K562 (cell line): ENCODE measurements around the gene GPC2. TPM values are rescaled to one million over a fixed set of nuclear protein-coding genes. Genes with fewer than 3 reads are reported as not detected.

Source experiments
- ADNP ChIP-seq: fragments of 200-800 bp; sonication (Bioruptor generic); IDR thresholded peaks from 2 replicates; pipeline ENCODE4 v1.6.1; 2016; ENCODE audit warnings: missing genetic modification characterization, missing compliant biosample characterization
- ATF7 ChIP-seq: fragments of 450-650 bp; IDR thresholded peaks from 2 replicates; pipeline ENCODE4 v1.7.1; 2014; ENCODE audit warnings: mild to moderate bottlenecking, moderate library complexity
- FOXK1 ChIP-seq: sonication (generic); formaldehyde crosslinking; IDR thresholded peaks from 2 replicates; pipeline ENCODE4 v1.8.0; 2022; ENCODE audit warnings: missing genetic modification reagents, mild to moderate bottlenecking, borderline replicate concordance
- GTF2F1 ChIP-seq: IDR thresholded peaks from 2 replicates; pipeline ENCODE4 v1.6.1; 2011; ENCODE audit warnings: low read depth, low read length, improper control_type of control experiment
- KDM5B ChIP-seq: fragments of 200-600 bp; sonication (generic); IDR thresholded peaks from 2 replicates; pipeline ENCODE4 v1.6.1; 2012; ENCODE audit warnings: low read depth, mild to moderate bottlenecking, moderate library complexity, low read length, control low read depth, inconsistent platforms; ENCODE audit not compliant: insufficient replicate concordance
- KLF10 ChIP-seq: fragments of 250-450 bp; sonication (Bioruptor Pico); IDR thresholded peaks from 2 replicates; pipeline ENCODE4 v1.6.1; 2021; ENCODE audit warnings: matching md5 sums
- MTA1 ChIP-seq: fragments of 450-650 bp; IDR thresholded peaks from 2 replicates; pipeline ENCODE4 v1.6.1; 2017; ENCODE audit warnings: borderline replicate concordance
- NCOA2 ChIP-seq, 2 experiments: fragments of 450-650 bp; IDR thresholded peaks; 2 replicates each; pipeline ENCODE4 v1.6.1; 2018; ENCODE audit warnings: mild to moderate bottlenecking in 2 of 2, moderate library complexity in 1 of 2; ENCODE audit not compliant: partially characterized antibody in 2 of 2
- NCOA6 ChIP-seq: fragments of 450-650 bp; IDR thresholded peaks from 2 replicates; pipeline ENCODE4 v1.6.1; 2017; ENCODE audit warnings: mild to moderate bottlenecking
- OTX1 ChIP-seq: fragments of 450-650 bp; formaldehyde crosslinking; IDR thresholded peaks from 2 replicates; pipeline ENCODE4 v1.4.0; 2022; ENCODE audit warnings: mild to moderate bottlenecking
- PHF20 ChIP-seq: fragments of 450-650 bp; IDR thresholded peaks from 2 replicates; pipeline ENCODE4 v1.6.1; 2018; ENCODE audit not compliant: partially characterized antibody
- PURB ChIP-seq: sonication (generic); formaldehyde crosslinking; IDR thresholded peaks from 2 replicates; pipeline ENCODE4 v1.9.0; 2021; ENCODE audit warnings: low read depth, mild to moderate bottlenecking, missing genetic modification reagents
- RB1 ChIP-seq: fragments of 450-650 bp; IDR thresholded peaks from 2 replicates; pipeline ENCODE4 v1.6.1; 2017; ENCODE audit warnings: low read depth, mild to moderate bottlenecking
- RFX7 ChIP-seq: fragments of 250-450 bp; sonication (Bioruptor Pico); IDR thresholded peaks from 2 replicates; pipeline ENCODE4 v1.5.1; 2021; ENCODE audit warnings: mild to moderate bottlenecking
- RHOXF2B ChIP-seq: fragments of 250-450 bp; sonication (Bioruptor Pico); conservative IDR thresholded peaks from 2 replicates; pipeline ENCODE4 v1.5.1; 2021
- SMAD2 ChIP-seq: fragments of 150-350 bp; IDR thresholded peaks from 2 replicates; pipeline ENCODE4 v1.6.1; 2014; ENCODE audit warnings: low read depth, mild to moderate bottlenecking, low read length
- SNIP1 ChIP-seq: fragments of 450-650 bp; IDR thresholded peaks from 2 replicates; pipeline ENCODE4 v1.7.1; 2017; ENCODE audit warnings: low read depth, mild to moderate bottlenecking
- SPI1 ChIP-seq: IDR thresholded peaks from 2 replicates; pipeline ENCODE4 v1.6.1; 2011; ENCODE audit warnings: low read depth, low read length, control low read depth, borderline replicate concordance
- SREBF2 ChIP-seq: sonication (generic); formaldehyde crosslinking; IDR thresholded peaks from 2 replicates; pipeline ENCODE4 v1.4.0; 2020; ENCODE audit warnings: mild to moderate bottlenecking, missing genetic modification reagents
- THRB ChIP-seq: fragments of 450-650 bp; formaldehyde crosslinking; conservative IDR thresholded peaks from 2 replicates; pipeline ENCODE4 v1.4.0; 2022; ENCODE audit warnings: mild to moderate bottlenecking, missing genetic modification characterization
- ZKSCAN8 ChIP-seq: fragments of 200-800 bp; sonication (Bioruptor generic); IDR thresholded peaks from 2 replicates; pipeline ENCODE4 v1.6.1; 2016; ENCODE audit warnings: missing genetic modification characterization, missing compliant biosample characterization
- ZNF57 ChIP-seq: fragments of 450-650 bp; formaldehyde crosslinking; IDR thresholded peaks from 2 replicates; pipeline ENCODE4 v1.4.0; 2020; ENCODE audit warnings: mild to moderate bottlenecking, moderate library complexity
- polyA plus RNA-seq, 8 experiments: library from polyadenylated mRNA; depleted of rRNA in 4 of 8; stranded (reverse) in 5 of 8; unstranded in 3 of 8; fragments of >200 nt; fragmentation: Nextera tagmentation in 2 of 8; fragmentation: Illumina TruSeq in 1 of 8; extraction: Ambion mirVana in 2 of 8; extraction: Trizol in 1 of 8; gene quantifications; 2 replicates each; pipeline versions ENCODE4 v1.2.1 to v1.2.3, GENCODE V29; 2011 to 2014; ENCODE audit warnings: inconsistent platforms in 1 of 8, missing spikeins in 1 of 8
- total RNA-seq, 7 experiments: library from RNA; depleted of rRNA in 6 of 7; stranded (reverse); fragments of >200 nt in 6 of 7; fragmentation: Illumina TruSeq in 2 of 7; extraction: Trizol in 2 of 7; gene quantifications; 2 replicates each; pipeline versions ENCODE4 v1.2.1 to v1.2.3, GENCODE V29; 2011 to 2021; ENCODE audit warnings: low replicate concordance in 1 of 7
- TF ChIP-seq, protein P1 (sequence below), 2 experiments: fragments of 450-650 bp; IDR thresholded peaks; 2 replicates each; pipeline ENCODE4 v1.6.1; 2016
- TF ChIP-seq, protein P2 (sequence below): fragments of 200-800 bp; sonication (Bioruptor generic); IDR thresholded peaks from 2 replicates; pipeline ENCODE4 v1.6.1; 2017; ENCODE audit warnings: missing genetic modification characterization, missing compliant biosample characterization
- TF ChIP-seq, protein P3 (sequence below): sonication (generic); formaldehyde crosslinking; IDR thresholded peaks from 2 replicates; pipeline ENCODE4 v1.8.1; 2022; ENCODE audit warnings: missing genetic modification reagents

Gene GPC2
- total and polyA plus RNA-seq, 9 of the 15 experiments (the other 6 are each of a cell fraction or from before 2014, with no cell fraction given), result 0.06 to 7.7 (median 1.4) TPM; not detected in 1

- TF ChIP-seq RFX7 (CRISPR knock-in tag) (no peak), KLF10 (no peak), RB1 (peak; percentile 61), OTX1 (peak; percentile 96), ZKSCAN8 (CRISPR knock-in tag) (no peak), NCOA2 (IDR thresholded peaks at IDR 0.05; ENCODE audit: partially characterized antibody in 2 of 2) (no peak), FOXK1 (CRISPR knock-in tag) (no peak), NCOA6 (no peak), SPI1 (peak; percentile 23; the same call in 1 of the 2 replicates), KDM5B (peak; percentile 88), ZNF57 (CRISPR knock-in tag) (no peak), ADNP (no peak), RHOXF2B (CRISPR knock-in tag) (0 out of 2 replicates have a peak, but pooled peaks have one; percentile 43), SREBF2 (CRISPR knock-in tag) (no peak), PHF20 (peak; percentile 87), PURB (CRISPR knock-in tag) (no peak), SNIP1 (no peak), ATF7 (peak; percentile 92), GTF2F1 (no peak), THRB (CRISPR knock-in tag) (peak; percentile 75; the same call in 1 of the 2 replicates), SMAD2 (no peak), MTA1 (no peak)
- TF ChIP-seq, protein P1, sequence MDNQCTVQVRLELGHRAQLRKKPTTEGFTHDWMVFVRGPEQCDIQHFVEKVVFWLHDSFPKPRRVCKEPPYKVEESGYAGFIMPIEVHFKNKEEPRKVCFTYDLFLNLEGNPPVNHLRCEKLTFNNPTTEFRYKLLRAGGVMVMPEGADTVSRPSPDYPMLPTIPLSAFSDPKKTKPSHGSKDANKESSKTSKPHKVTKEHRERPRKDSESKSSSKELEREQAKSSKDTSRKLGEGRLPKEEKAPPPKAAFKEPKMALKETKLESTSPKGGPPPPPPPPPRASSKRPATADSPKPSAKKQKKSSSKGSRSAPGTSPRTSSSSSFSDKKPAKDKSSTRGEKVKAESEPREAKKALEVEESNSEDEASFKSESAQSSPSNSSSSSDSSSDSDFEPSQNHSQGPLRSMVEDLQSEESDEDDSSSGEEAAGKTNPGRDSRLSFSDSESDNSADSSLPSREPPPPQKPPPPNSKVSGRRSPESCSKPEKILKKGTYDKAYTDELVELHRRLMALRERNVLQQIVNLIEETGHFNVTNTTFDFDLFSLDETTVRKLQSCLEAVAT (IDR thresholded peaks at IDR 0.05), result peak; percentile 58 to 73; a peak in 3 of 4 replicates
- TF ChIP-seq, protein P2, sequence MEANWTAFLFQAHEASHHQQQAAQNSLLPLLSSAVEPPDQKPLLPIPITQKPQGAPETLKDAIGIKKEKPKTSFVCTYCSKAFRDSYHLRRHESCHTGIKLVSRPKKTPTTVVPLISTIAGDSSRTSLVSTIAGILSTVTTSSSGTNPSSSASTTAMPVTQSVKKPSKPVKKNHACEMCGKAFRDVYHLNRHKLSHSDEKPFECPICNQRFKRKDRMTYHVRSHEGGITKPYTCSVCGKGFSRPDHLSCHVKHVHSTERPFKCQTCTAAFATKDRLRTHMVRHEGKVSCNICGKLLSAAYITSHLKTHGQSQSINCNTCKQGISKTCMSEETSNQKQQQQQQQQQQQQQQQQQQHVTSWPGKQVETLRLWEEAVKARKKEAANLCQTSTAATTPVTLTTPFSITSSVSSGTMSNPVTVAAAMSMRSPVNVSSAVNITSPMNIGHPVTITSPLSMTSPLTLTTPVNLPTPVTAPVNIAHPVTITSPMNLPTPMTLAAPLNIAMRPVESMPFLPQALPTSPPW (CRISPR knock-in tag), result peak; percentile 90
- TF ChIP-seq, protein P3, sequence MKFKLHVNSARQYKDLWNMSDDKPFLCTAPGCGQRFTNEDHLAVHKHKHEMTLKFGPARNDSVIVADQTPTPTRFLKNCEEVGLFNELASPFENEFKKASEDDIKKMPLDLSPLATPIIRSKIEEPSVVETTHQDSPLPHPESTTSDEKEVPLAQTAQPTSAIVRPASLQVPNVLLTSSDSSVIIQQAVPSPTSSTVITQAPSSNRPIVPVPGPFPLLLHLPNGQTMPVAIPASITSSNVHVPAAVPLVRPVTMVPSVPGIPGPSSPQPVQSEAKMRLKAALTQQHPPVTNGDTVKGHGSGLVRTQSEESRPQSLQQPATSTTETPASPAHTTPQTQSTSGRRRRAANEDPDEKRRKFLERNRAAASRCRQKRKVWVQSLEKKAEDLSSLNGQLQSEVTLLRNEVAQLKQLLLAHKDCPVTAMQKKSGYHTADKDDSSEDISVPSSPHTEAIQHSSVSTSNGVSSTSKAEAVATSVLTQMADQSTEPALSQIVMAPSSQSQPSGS, result no peak
These were observed 28.4 kb downstream of the GPC2 start, which contains the start of gene LAMTOR4 (continued) for GRCh38 chr7:100148559-100149328.
